Subcutaneous abdominal adipose tissue (tissue), 5 donors: ENCODE measurements around the gene CCNL1.

Experiments
- H3K27ac ChIP-seq: one replicate; pipeline ENCODE4 v1.7.0; 2013; ENCODE audit warnings: low read depth, mild to moderate bottlenecking, inconsistent platforms, low read length, moderate library complexity
- H3K27me3 ChIP-seq, 5 donors: one replicate each; pipeline ENCODE4 v1.7.0; 2013; ENCODE audit warnings: low read length in 5 of 5, inconsistent platforms in 1 of 5; ENCODE audit not compliant: control insufficient read depth in 5 of 5, insufficient read depth in 4 of 5
- H3K36me3 ChIP-seq, 5 donors: one replicate each; pipeline ENCODE4 v1.7.0; 2013; ENCODE audit warnings: low read length in 5 of 5; ENCODE audit not compliant: control insufficient read depth in 5 of 5, insufficient read depth in 5 of 5
- H3K4me1 ChIP-seq, 5 donors: one replicate each; pipeline ENCODE4 v1.7.0; 2013; ENCODE audit warnings: low read length in 5 of 5, mild to moderate bottlenecking in 3 of 5, moderate library complexity in 1 of 5; ENCODE audit not compliant: control insufficient read depth in 5 of 5, insufficient read depth in 5 of 5
- H3K4me3 ChIP-seq, 5 donors: one replicate each; pipeline ENCODE4 v1.7.0; 2013; ENCODE audit warnings: low read length in 5 of 5, low read depth in 1 of 5
- H3K9ac ChIP-seq, 5 donors: one replicate each; pipeline ENCODE4 v1.7.0; 2013; ENCODE audit warnings: low read length in 5 of 5, mild to moderate bottlenecking in 4 of 5, moderate library complexity in 3 of 5
- H3K9me3 ChIP-seq, 5 donors: one replicate each; pipeline ENCODE4 v1.7.0; 2013; ENCODE audit warnings: low read length in 5 of 5; ENCODE audit not compliant: control insufficient read depth in 5 of 5
- donor health status: healthy.
- donor health status: healthy.
- donor health status: healthy.
- donor health status: healthy.
- donor health status: healthy.

Gene CCNL1

DNA sequence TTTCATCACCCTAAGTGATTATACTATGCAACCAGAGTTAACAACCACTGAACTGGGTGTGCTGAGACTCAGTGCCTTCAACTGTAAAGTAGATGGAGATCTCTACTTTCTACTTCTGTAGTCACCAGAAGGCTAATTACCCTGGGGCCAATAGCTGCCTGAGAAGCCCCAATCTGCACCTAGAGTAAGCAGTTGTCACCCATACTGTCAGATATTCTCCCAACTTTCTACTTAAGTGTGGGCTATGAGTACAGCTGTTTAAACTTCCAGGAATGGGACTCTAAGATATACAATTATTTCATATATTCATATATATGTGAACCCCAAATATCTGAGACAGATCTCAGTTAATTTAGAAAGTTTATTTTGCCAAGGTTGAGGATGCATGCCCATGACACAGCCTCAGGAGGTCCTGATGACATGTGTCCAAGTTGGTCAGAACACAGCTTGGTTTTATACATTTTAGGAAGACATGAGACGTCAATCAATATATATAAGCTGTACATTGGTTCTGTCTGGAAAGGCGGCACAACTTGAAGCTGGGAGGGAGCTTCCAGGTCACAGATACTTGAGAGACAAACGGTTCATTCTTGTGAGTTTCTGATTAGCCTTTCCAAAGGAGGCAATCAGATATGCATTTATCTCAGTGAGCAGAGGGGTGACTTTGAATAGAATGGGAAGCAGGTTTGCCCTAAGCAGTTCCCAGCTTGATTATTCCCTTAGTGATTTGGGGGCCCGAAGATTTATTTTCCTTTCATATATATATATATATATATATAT, 41.9 kb downstream of the CCNL1 start:
- peaks cover 0 to 4% (median 0%) of the 10 kb centered on the region in 5 donors for H3K4me1 ChIP-seq
- peaks cover 0 to 7% (median 0%) of the 10 kb centered on the region in 5 donors for H3K27me3 ChIP-seq
- H3K27ac ChIP-seq: no peak overlapping the region
- no peak overlapping the region for H3K9ac ChIP-seq
- no peak overlapping the region for H3K4me3 ChIP-seq
- no peaks in the 10 kb centered on the region for H3K36me3 ChIP-seq
- peaks cover 0 to 2% (median 0%) of the 10 kb centered on the region in 5 donors for H3K9me3 ChIP-seq

DNA sequence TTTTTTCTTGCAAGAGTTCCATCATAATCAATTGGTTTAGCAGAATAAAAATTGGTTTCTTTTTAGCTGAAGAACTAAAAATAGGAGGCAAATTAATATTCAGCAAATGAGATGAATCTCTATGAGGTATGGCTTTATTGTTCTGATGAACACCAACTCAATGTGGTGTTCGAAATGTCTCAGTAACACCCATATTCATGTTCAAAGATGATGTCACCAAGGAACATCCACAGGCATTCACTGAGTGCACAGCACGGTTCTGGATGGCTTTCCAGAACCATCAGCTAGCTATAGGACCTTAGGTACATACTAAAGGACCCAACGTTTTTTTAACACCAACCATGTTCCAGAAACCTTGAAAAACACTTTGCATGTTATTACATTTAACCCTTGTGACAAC, 42.7 kb downstream of the CCNL1 start:
- Histone ChIP-seq H3K27ac (no peak overlapping the region), H3K9ac (no peak overlapping the region), H3K27me3 (peaks cover 0 to 7% (median 0%) of the 10 kb centered on the region in 5 donors), H3K36me3 (no peaks in the 10 kb centered on the region), H3K4me1 (peaks cover 0 to 4% (median 0%) of the 10 kb centered on the region in 5 donors), H3K4me3 (no peak overlapping the region), H3K9me3 (peaks cover 0 to 2% (median 0%) of the 10 kb centered on the region in 5 donors)

DNA sequence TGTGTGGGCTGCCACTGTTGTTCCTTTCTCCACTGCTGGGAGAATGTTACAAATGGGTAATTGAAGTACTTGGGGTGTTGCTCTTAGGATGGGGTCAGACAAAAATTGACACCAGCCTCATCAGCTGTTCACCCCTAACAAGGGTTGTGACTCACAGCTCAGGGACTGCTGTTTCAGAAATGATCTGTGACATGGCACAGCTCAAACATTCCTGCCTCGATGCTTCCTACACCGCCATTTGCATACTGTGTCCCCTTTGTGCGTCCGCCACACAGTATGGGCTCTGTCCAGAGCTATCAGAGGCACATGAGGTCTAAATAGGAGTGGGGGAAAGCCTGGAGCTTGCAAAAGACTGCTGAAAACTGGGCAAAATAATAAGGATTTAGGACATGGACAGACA, 43.9 kb downstream of the CCNL1 start:
- Histone ChIP-seq H3K4me1 (peaks cover 0 to 2% (median 0%) of the 10 kb centered on the region in 5 donors), H3K9me3 (peaks cover 0 to 2% (median 0%) of the 10 kb centered on the region in 5 donors), H3K27ac (no peak overlapping the region), H3K36me3 (no peaks in the 10 kb centered on the region), H3K9ac (no peak overlapping the region), H3K4me3 (no peak overlapping the region), H3K27me3 (peaks cover 0 to 7% (median 0%) of the 10 kb centered on the region in 5 donors)

DNA sequence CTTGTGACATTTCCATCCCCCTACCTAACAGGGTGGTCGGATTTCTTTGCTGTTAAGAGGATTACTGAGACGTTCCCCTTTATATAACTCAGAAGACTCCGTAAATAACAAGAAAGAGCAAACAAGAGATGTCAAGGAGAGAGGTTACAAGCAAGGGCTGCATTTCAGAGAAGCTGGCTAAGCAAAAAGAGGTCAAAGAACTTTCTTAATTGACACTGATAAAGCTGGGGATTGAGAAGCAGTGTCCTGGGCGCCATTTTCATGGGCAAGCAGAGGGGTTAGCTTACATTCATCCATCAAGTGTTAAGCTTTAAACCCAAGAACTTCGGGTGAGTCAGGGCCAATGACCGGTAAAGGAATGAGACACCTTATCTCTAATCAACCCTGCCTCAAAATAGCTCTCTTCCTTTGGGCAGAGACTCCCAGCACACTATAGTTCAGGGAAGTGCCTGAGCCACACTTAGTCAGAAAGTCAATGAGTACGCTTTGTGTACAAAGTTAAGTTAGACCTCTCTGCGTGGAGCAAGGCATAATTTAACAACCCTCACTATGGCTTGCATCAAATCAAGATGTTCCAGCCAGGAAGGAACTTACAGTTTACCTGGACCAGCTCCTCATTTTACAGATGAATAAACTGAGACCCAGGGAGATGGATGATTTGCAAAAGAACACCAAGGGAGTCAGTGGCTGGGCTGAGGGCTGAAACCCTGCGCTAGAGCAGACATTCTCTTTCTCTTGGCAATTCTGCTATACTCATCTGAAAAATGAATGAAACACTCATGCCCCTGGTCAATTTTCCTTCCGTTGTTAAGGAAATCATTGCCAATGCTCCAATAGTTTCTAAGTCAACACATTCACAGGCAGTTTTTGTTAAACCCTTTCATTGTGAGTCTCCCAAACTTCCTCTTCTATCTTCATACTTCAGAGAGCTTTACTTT, 44.6 kb downstream of the CCNL1 start:
- H3K27me3 ChIP-seq: peaks cover 0 to 4% (median 0%) of the 10 kb centered on the region in 5 donors
- H3K9me3 ChIP-seq: peaks cover 0 to 2% (median 0%) of the 10 kb centered on the region in 5 donors
- H3K27ac ChIP-seq: no peak overlapping the region
- H3K36me3 ChIP-seq: no peaks in the 10 kb centered on the region
- H3K9ac ChIP-seq: no peak overlapping the region
- H3K4me1 ChIP-seq: peaks cover 2 to 6% (median 4%) of the 10 kb centered on the region in 5 donors
- H3K4me3 ChIP-seq: no peak overlapping the region

DNA sequence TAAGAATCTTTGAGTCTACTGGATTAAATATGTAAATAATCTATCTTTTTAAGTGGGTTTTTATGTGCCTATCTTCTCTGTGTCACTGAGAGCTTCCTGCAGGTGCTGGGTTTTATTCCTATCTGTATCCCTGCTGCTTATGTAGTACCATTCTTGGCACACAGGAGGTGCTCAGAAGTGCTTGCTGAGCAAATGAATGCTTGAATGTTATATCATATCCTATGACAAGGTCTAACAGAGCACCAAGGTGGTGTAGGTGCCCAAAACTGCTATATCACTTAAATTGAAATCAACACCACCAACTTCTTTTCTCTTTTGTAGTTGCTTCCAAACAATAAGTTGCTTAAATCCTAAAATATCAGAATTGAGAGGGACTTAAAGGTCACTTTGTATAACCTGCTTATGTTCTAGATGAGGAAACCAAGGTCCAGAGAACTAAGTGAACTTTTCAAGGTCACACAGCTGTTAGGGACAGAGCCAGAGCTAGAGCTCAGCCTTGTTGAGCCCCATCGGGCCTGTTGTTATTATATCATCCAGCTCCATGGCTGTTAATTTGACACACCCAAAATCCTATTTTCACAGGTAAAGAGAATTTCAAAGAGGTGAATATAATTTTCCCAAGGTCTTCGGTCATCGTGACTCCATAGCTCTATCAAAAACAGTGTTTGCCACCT, 46.0 kb downstream of the CCNL1 start:
- Histone ChIP-seq H3K27ac (no peak overlapping the region), H3K9me3 (no peaks in the 10 kb centered on the region), H3K4me1 (peaks cover 0 to 6% (median 4%) of the 10 kb centered on the region in 5 donors), H3K36me3 (no peaks in the 10 kb centered on the region), H3K9ac (no peak overlapping the region), H3K27me3 (no peaks in the 10 kb centered on the region), H3K4me3 (no peak overlapping the region)

DNA sequence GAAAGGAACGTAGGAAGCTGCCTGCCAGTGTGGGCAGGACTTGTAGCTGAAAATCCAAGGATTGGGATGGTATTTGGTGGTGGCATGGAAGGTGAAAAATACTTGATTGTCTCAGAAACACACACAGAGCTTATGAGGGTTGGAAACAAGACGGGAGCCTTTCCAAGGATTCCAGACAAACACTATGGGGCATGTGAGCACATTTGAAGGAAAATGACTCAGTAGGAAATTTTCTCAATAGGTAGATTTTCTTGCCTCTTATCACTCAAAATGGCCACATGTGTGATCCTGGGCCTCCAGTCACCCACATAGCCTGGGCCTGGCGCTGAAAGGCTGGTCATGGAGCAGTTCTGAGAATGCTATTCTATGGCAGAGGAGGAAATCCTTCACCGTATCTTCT, 47.4 kb downstream of the CCNL1 start:
- no peaks in the 10 kb centered on the region for H3K9me3 ChIP-seq
- H3K4me1 ChIP-seq: peaks cover 0 to 21% (median 5%) of the 10 kb centered on the region in 5 donors
- H3K9ac ChIP-seq: no peak overlapping the region
- no peak overlapping the region for H3K4me3 ChIP-seq
- H3K27ac ChIP-seq: no peak overlapping the region
- H3K27me3 ChIP-seq: no peaks in the 10 kb centered on the region
- H3K36me3 ChIP-seq: no peaks in the 10 kb centered on the region

DNA sequence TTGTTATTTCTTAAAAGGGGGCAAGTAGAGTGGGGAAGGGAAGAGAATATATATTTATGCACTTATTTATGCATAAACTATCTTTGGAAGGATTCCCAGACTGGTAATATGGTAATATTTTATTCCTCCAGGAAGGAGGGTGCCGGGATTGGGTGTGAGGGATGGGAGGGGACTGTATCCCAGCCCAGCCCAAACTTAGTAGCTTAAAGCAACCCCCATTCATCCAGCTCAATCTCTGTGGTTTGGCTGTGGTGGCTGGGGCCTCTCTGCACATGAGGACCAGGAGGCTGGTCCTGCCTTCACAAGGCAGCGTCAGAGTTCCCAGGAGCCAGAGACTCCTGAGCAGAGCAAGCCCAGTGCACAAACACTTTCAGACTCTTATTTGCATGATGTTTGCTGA, 48.4 kb downstream of the CCNL1 start:
- Histone ChIP-seq H3K9me3 (no peaks in the 10 kb centered on the region), H3K4me3 (no peak overlapping the region), H3K9ac (no peak overlapping the region), H3K27me3 (no peaks in the 10 kb centered on the region), H3K27ac (no peak overlapping the region), H3K4me1 (peaks cover 0 to 21% (median 5%) of the 10 kb centered on the region in 5 donors), H3K36me3 (no peaks in the 10 kb centered on the region)

DNA sequence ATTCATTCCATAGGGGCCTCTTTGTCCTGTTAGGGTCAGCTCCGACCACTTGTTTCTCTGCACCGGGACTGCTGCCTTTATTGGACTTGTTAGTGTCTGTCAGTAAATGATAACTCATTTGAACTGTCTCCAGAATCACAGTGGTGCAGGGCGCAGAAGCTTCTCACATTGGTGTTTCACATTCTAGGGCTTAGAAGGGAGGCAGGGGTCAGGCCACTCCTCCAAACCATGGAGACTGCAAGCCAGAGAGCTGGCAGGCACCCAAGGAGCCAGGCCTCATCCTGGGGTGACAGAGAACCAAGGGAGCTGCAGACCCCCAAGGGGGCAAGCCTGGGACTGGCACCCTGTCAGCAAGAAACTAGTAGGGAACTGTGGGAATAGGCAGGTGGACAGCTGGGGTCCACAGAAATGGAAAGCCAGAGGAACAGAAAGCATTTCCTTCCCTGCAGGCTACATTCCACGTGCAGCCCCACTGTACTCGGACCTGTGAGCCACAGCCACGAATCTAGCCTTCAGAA, 49.1 kb downstream of the CCNL1 start:
- no peak overlapping the region for H3K27ac ChIP-seq

DNA sequence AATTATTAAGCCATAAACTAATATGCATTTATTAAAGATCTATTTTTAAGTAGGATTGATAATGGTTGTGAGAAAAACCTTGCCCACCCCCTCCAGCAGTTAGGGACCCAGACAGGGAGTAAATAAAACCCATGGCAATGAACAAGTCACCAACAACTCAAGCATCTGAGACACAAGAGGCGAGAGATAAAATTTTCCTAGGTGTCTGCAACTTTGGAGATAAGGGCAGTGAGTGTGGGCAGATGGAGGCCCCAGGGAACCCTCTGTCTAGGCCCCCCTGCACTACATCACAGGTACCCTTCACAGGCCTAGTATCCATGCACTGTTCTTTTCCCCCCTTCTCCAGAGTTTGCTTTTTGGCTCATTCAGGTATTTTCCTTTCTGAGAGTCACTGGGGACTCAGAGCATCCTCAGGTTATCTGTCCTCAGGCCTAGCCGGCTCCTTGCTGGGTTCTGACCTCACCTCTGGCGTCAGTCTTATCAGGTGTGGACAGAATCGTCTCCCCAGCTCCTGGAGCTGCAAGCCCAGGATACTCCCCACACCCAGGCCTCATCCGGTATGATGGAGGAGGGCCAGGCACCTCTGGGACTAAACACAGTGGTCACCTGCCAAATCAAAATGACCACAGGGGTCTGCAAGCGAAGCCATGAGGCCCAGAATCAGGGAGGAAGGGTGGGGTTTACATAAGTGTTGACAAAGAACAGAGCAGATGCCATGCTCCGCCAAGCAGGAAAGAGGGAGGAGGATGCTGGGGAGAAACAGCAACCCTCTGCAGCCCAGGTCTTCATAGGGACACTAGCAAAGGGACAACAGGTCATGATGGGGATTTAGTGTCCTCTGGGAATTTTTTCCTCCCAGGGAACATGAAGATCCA, 50.4 kb downstream of the CCNL1 start:
- no peaks in the 10 kb centered on the region for H3K9me3 ChIP-seq
- no peak overlapping the region for H3K4me3 ChIP-seq
- H3K36me3 ChIP-seq: no peaks in the 10 kb centered on the region
- no peak overlapping the region for H3K27ac ChIP-seq
- no peak overlapping the region for H3K9ac ChIP-seq
- H3K27me3 ChIP-seq: no peaks in the 10 kb centered on the region
- H3K4me1 ChIP-seq: peaks cover 0 to 21% (median 5%) of the 10 kb centered on the region in 5 donors

More for the DNA sequence above, 49.1 kb downstream of the CCNL1 start:
- Histone ChIP-seq H3K9me3 (no peaks in the 10 kb centered on the region), H3K4me3 (no peak overlapping the region), H3K27me3 (no peaks in the 10 kb centered on the region), H3K4me1 (peaks cover 0 to 21% (median 5%) of the 10 kb centered on the region in 5 donors), H3K9ac (no peak overlapping the region), H3K36me3 (no peaks in the 10 kb centered on the region)
